GM12878 (cell line): ENCODE results near the gene PDIK1L. TPM values are rescaled to one million over a fixed set of nuclear protein-coding genes. Genes with fewer than 3 reads are reported as not detected.

Experiments used
- NR2F1 ChIP-seq: fragments of 450-650 bp; conservative IDR thresholded peaks from 2 replicates; pipeline ENCODE4 v1.6.1; 2017; ENCODE audit warnings: mild to moderate bottlenecking
- PML ChIP-seq: IDR thresholded peaks from 2 replicates; pipeline ENCODE4 v1.6.1; 2012; ENCODE audit warnings: low read length, inconsistent platforms
- RELA ChIP-seq: fragments of 450-650 bp; IDR thresholded peaks from 2 replicates; pipeline ENCODE4 v1.8.0; 2014; ENCODE audit warnings: borderline replicate concordance; ENCODE audit not compliant: partially characterized antibody
- polyA plus RNA-seq, 11 experiments: library from polyadenylated mRNA; depleted of rRNA in 4 of 11; unstranded in 6 of 11; stranded (reverse) in 5 of 11; fragments of >200 nt; fragmentation: Nextera tagmentation in 4 of 11; fragmentation: Illumina TruSeq in 1 of 11; extraction: Ambion mirVana in 4 of 11; extraction: Trizol in 1 of 11; gene quantifications; 1 replicate in 1 of 11; 2 replicates in 10 of 11; pipeline versions ENCODE4 v1.2.1 to v1.2.3, GENCODE V29; 2011 to 2016; ENCODE audit warnings: inconsistent platforms in 2 of 11, missing spikeins in 2 of 11, low read depth in 1 of 11
- total RNA-seq, 4 experiments: library from RNA; depleted of rRNA in 3 of 4; stranded (reverse); fragments of >200 nt in 3 of 4; fragmentation: Illumina TruSeq in 1 of 4; extraction: Trizol in 1 of 4; gene quantifications; 2 replicates each; pipeline versions ENCODE4 v1.2.1 to v1.2.3, GENCODE V29; 2013 to 2021
- TF ChIP-seq, protein P1 (sequence below): IDR thresholded peaks from 2 replicates; pipeline ENCODE4 v1.6.1; 2012; ENCODE audit warnings: low read depth, low read length, improper control_type of control experiment
- TF ChIP-seq, protein P2 (sequence below): fragments of 450-650 bp; IDR thresholded peaks from 2 replicates; pipeline ENCODE4 v1.6.1; 2017; ENCODE audit warnings: mild to moderate bottlenecking, moderate library complexity

PDIK1L gene
- total and polyA plus RNA-seq, 10 of the 15 experiments (the other 5 are each of a cell fraction or from before 2014, with no cell fraction given): 4.0 to 15.9 (median 10.5) TPM

DNA sequence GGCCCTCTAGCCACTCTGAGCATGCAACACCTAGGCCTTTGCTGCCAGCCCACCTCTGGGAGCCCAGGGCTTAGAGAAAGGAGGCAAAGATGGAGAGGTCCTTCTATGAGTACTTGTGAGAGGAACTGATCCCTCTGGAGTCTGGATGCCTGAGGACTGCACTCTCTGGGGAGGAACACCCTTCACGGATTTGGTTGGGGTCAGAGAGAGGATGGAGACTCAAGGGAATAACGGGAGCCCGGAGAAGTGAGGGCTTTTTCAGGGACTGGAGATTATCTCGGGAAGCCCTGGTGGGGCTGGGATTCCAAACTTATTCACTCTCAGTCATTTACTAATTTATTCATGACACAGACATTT lies 57.6 kb downstream of the PDIK1L start (continued):
- TF ChIP-seq, protein P1, sequence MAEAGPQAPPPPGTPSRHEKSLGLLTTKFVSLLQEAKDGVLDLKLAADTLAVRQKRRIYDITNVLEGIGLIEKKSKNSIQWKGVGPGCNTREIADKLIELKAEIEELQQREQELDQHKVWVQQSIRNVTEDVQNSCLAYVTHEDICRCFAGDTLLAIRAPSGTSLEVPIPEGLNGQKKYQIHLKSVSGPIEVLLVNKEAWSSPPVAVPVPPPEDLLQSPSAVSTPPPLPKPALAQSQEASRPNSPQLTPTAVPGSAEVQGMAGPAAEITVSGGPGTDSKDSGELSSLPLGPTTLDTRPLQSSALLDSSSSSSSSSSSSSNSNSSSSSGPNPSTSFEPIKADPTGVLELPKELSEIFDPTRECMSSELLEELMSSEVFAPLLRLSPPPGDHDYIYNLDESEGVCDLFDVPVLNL: no peak
- TF ChIP-seq, protein P2, sequence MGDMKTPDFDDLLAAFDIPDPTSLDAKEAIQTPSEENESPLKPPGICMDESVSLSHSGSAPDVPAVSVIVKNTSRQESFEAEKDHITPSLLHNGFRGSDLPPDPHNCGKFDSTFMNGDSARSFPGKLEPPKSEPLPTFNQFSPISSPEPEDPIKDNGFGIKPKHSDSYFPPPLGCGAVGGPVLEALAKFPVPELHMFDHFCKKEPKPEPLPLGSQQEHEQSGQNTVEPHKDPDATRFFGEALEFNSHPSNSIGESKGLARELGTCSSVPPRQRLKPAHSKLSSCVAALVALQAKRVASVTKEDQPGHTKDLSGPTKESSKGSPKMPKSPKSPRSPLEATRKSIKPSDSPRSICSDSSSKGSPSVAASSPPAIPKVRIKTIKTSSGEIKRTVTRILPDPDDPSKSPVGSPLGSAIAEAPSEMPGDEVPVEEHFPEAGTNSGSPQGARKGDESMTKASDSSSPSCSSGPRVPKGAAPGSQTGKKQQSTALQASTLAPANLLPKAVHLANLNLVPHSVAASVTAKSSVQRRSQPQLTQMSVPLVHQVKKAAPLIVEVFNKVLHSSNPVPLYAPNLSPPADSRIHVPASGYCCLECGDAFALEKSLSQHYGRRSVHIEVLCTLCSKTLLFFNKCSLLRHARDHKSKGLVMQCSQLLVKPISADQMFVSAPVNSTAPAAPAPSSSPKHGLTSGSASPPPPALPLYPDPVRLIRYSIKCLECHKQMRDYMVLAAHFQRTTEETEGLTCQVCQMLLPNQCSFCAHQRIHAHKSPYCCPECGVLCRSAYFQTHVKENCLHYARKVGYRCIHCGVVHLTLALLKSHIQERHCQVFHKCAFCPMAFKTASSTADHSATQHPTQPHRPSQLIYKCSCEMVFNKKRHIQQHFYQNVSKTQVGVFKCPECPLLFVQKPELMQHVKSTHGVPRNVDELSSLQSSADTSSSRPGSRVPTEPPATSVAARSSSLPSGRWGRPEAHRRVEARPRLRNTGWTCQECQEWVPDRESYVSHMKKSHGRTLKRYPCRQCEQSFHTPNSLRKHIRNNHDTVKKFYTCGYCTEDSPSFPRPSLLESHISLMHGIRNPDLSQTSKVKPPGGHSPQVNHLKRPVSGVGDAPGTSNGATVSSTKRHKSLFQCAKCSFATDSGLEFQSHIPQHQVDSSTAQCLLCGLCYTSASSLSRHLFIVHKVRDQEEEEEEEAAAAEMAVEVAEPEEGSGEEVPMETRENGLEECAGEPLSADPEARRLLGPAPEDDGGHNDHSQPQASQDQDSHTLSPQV: no peak
- TF ChIP-seq PML: no peak
- TF ChIP-seq NR2F1: no peak
- TF ChIP-seq RELA: no peak
